ENCODE measurements around the gene MFAP4. TPM values are rescaled to one million over a fixed set of nuclear protein-coding genes. Genes with fewer than 3 reads are reported as not detected.

MFAP4 gene
- total RNA-seq, 1 experiment from 2014 or later, result 1.5 TPM

- no peak overlapping the region for H4K8ac ChIP-seq (replicated peaks; ENCODE audit: insufficient read length, low read depth, low read length)
- H2AFZ ChIP-seq (ENCODE audit: low read length), result no peak overlapping the region
- H3K4ac ChIP-seq (ENCODE audit: low read depth, low read length), result no peak overlapping the region
- H3K4me2 ChIP-seq (ENCODE audit: insufficient read depth, insufficient read length, low read length), result no peak overlapping the region
- H3K9me3 ChIP-seq (ENCODE audit: control insufficient read depth, low read depth, low read length), result no peaks in the 10 kb centered on the region
- TF ChIP-seq CTCF (conservative IDR thresholded peaks at IDR 0.05), result peak; percentile 34; the same call in 1 of the 3 replicates
- H2BK120ac ChIP-seq (ENCODE audit: low read depth, low read length, poor library complexity, severe bottlenecking), result no peak overlapping the region
- no peak overlapping the region for H3K9ac ChIP-seq (ENCODE audit: extremely low read depth, insufficient read length, low read length)
- H3K79me1 ChIP-seq (ENCODE audit: insufficient read depth, low read depth, low read length, poor library complexity, severe bottlenecking), result no peaks in the 10 kb centered on the region
- DNase-seq, result peak; percentile 88
- H3K14ac ChIP-seq (ENCODE audit: insufficient read depth, low read length), result no peak overlapping the region
- no CpG with 5 or more reads among the region's 21 CpGs for WGBS (ENCODE audit: extremely low coverage, insufficient read length, low lambda C conversion rate)
- H3K23ac ChIP-seq (ENCODE audit: insufficient read length, low read depth, low read length), result no peak overlapping the region
- no peak overlapping the region for H4K5ac ChIP-seq (ENCODE audit: insufficient read length, low read depth, low read length)
- no peak overlapping the region for H4K91ac ChIP-seq (ENCODE audit: insufficient read length, low read depth, low read length)
- H2BK15ac ChIP-seq (ENCODE audit: low read depth, low read length), result no peak overlapping the region
- no peak overlapping the region for H2BK5ac ChIP-seq (ENCODE audit: insufficient read length, low read length)
- H3K4me1 ChIP-seq (ENCODE audit: insufficient read depth, low read length), result peaks cover 7% of the 10 kb centered on the region; the same call in 1 of the 2 replicates
- no peak overlapping the region; a peak in 1 of 5 replicates for H3K4me3 Mint-ChIP-seq
- H3K56ac ChIP-seq (ENCODE audit: insufficient read length, low read depth, low read length), result no peak overlapping the region
- H3K23me2 ChIP-seq (ENCODE audit: insufficient read length, low read depth, low read length, poor library complexity, severe bottlenecking), result no peaks in the 10 kb centered on the region
- no peak overlapping the region for H2BK12ac ChIP-seq (ENCODE audit: insufficient read length, low read depth, low read length)
- H3K4me1 Mint-ChIP-seq, result peaks cover 37 to 53% of the 10 kb centered on the region in 2 experiments
- no peak overlapping the region for H3K27ac ChIP-seq (ENCODE audit: insufficient read length, low read depth, low read length)
- H3K27me3 Mint-ChIP-seq (ENCODE audit: low read depth), result peaks cover 2% of the 10 kb centered on the region; the same call in 1 of the 2 replicates
- peak overlapping the region in 1 of 3 experiments; percentile 50; a peak in 3 of 7 replicates for H3K27ac Mint-ChIP-seq
- H3K27me3 ChIP-seq (ENCODE audit: insufficient read depth, low read length), result no peaks in the 10 kb centered on the region
- no peak overlapping the region for H3K18ac ChIP-seq (ENCODE audit: insufficient read length, low read depth, low read length)
- H3K79me2 ChIP-seq (ENCODE audit: insufficient read depth, low read length), result no peaks in the 10 kb centered on the region
- H2BK20ac ChIP-seq (ENCODE audit: low read depth, low read length, poor library complexity, severe bottlenecking), result no peak overlapping the region
- H3K9me3 Mint-ChIP-seq, result no peaks in the 10 kb centered on the region
- H3K36me3 Mint-ChIP-seq (ENCODE audit: insufficient read depth in 1 of 3, low read depth in 3 of 3), result peaks cover 1 to 9% (median 8%) of the 10 kb centered on the region in 3 experiments; a peak in 6 of 7 replicates
- no peak overlapping the region for H3T11ph ChIP-seq (ENCODE audit: low read length)
- no peak overlapping the region for H2AK5ac ChIP-seq (ENCODE audit: insufficient read length, low read length)
- H4K20me1 ChIP-seq (ENCODE audit: control insufficient read depth, insufficient read depth, insufficient read length), result peaks cover 3% of the 10 kb centered on the region
Measured at GRCh38 chr17:19336938-19337711, 49.9 kb downstream of the MFAP4 start.

Data from H9 (cell line).